ENCODE data around the gene IGSF11.

IGSF11 gene

DNA sequence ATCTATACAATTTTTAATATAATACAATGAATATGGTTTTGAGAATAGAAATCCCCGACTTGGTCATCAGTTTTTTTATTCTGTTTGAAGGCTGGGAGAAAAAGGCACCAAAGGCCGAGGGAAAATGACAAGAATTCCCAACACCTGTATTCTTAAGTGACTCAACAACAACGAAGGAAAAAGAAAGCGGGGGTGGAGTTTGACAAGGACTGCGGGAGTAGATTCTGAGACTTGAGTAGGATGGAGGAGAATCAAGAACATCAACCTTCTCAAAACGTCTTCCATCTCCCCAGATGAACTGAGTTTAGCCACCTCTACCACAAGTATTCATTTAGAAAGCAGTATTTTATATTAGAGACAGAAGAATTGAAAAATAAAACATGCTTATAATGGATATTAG, 107.2 kb downstream of the IGSF11 start:
- TF ChIP-seq, protein P1, sequence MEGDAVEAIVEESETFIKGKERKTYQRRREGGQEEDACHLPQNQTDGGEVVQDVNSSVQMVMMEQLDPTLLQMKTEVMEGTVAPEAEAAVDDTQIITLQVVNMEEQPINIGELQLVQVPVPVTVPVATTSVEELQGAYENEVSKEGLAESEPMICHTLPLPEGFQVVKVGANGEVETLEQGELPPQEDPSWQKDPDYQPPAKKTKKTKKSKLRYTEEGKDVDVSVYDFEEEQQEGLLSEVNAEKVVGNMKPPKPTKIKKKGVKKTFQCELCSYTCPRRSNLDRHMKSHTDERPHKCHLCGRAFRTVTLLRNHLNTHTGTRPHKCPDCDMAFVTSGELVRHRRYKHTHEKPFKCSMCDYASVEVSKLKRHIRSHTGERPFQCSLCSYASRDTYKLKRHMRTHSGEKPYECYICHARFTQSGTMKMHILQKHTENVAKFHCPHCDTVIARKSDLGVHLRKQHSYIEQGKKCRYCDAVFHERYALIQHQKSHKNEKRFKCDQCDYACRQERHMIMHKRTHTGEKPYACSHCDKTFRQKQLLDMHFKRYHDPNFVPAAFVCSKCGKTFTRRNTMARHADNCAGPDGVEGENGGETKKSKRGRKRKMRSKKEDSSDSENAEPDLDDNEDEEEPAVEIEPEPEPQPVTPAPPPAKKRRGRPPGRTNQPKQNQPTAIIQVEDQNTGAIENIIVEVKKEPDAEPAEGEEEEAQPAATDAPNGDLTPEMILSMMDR (IDR thresholded peaks at IDR 0.05; ENCODE audit: insufficient read depth, low read depth, low read length, missing control alignments) = no peak
- no peak for DNase-seq (ENCODE audit: low read depth)
- H3K4me3 ChIP-seq (ENCODE audit: low read depth, low read length) = no peak overlapping the region

DNA sequence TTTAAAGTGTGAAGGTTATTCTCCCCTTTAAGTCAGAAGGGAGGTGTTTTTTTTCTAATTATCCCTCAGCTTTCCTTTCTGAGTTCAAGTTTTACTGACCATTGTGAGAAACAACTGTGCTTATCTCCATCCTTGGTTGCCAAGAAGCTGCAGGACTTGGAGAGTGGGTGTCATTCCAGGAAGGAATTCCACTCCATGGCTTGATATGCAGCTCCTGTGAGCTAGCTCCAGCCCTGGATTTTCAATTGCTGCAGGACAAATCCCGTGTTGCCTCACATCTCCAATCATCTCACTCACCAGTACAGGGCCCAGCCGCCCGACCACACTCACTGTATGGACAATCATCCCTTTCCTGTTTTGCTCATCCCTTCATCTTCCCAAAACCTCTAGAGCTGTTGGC, 122.5 kb downstream of the IGSF11 start:
- H3K4me3 ChIP-seq (ENCODE audit: low read depth, low read length) = no peak overlapping the region
- TF ChIP-seq, protein P1 (IDR thresholded peaks at IDR 0.05; ENCODE audit: insufficient read depth, low read depth, low read length, missing control alignments) = no peak

DNA sequence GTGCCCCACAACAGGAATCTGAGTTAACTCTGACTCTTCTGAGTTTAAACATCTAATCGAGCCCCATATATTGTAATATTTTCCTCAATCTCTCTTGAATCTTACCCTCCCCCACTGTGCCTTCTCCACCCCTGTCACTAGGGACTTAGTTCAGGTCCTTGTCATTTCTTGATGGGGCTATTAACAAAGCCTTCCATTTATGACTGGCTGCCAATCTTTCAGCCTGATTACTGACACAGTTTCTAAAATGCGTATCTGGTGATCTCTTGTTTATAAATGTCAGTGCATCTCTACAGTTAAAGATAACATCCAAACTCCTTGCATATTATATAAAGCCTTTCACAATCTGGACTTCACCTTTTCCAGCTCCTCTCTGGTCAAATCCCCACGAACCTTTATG, 124.3 kb downstream of the IGSF11 start:
- H3K4me3 ChIP-seq (ENCODE audit: low read depth, low read length) = no peak overlapping the region
- TF ChIP-seq, protein P1 (IDR thresholded peaks at IDR 0.05; ENCODE audit: insufficient read depth, low read depth, low read length, missing control alignments) = no peak

More for the DNA sequence above, 122.5 kb downstream of the IGSF11 start:
- no peak for DNase-seq (ENCODE audit: low read depth)

DNA sequence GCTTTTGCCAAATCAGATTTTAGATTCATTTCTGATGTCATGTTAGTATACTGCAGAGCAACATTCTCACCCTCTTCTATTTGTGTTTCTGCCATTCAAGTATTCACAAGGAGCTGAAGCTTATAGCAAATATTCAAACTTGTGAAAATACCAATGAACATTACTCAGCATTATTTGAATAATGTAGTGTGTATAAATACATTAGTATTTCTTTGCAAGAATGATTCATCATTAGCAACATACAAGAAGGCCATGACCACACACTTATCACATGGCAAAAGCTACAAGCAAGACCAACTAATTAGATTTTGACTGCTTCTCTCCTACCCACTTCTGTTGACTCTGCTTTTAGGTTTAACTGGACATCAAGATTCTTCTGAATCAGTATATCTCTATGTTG, 124.9 kb downstream of the IGSF11 start:
- H3K4me3 ChIP-seq (ENCODE audit: low read depth, low read length) = no peak overlapping the region
- TF ChIP-seq, protein P1 (IDR thresholded peaks at IDR 0.05; ENCODE audit: insufficient read depth, low read depth, low read length, missing control alignments) = no peak
- no peak for DNase-seq (ENCODE audit: low read depth)

More for the DNA sequence above, 124.3 kb downstream of the IGSF11 start:
- DNase-seq (ENCODE audit: low read depth) = no peak

DNA sequence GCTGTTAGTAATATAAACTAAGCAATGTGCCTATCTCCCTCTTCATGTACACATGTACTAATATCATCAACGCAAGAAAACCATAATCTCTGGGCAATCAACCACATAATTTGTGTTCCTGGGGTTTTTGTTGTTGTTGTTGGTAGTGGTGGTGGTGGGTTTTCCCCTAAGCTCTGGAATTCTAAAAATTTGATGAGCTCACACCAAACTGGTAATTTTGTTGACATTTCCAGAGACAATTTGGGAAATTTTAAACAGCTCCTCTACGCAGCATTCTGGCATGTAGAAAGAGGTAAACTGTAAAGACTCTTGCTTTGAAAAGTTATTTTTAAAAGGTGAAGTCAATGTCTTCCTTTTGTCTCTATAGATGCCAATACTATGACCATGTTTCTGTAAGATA, 126.7 kb downstream of the IGSF11 start:
- DNase-seq (ENCODE audit: low read depth) = no peak
- TF ChIP-seq, protein P1 (IDR thresholded peaks at IDR 0.05; ENCODE audit: insufficient read depth, low read depth, low read length, missing control alignments) = no peak

DNA sequence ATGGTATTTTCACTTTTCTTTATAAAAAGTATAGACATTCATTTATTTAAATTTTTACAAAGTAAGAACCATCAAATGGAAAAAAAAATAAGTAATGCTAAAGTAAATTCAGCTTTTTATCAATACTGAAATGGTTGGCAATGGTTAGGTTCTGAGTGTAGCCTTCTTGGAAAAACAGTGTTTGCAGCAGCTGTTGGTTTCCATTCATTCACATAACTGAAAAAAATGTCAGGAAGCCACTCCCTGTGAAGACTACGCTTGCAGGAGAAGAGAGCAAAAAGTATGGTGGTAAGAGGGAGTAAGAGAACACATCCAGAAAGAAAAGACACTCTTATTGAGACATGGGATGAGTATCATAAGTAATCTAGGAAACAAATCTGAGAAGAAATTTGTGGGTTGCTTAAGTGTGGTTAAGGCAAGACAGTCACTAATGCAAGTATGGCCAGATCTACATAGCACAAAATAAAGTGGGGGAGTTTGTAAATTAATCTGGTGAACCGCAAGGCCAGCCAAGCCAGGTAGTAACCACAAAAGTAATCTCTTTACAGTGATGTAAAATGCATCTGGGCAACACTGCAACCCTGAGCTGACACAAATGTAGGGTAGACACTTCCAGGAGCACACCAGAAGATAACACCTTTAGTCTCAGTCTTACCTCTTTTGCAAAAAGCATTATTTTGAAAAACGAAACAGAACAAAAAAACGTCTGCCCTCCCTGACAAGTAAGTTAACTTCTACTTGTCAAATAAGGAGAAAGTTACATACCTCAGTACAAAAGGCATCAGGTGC, 133.7 kb downstream of the IGSF11 start:
- no peak overlapping the region for H3K4me3 ChIP-seq (ENCODE audit: low read depth, low read length)
- no peak for DNase-seq (ENCODE audit: low read depth)
- TF ChIP-seq, protein P1 (IDR thresholded peaks at IDR 0.05; ENCODE audit: insufficient read depth, low read depth, low read length, missing control alignments) = no peak

More for the DNA sequence above, 126.7 kb downstream of the IGSF11 start:
- no peak overlapping the region for H3K4me3 ChIP-seq (ENCODE audit: low read depth, low read length)

DNA sequence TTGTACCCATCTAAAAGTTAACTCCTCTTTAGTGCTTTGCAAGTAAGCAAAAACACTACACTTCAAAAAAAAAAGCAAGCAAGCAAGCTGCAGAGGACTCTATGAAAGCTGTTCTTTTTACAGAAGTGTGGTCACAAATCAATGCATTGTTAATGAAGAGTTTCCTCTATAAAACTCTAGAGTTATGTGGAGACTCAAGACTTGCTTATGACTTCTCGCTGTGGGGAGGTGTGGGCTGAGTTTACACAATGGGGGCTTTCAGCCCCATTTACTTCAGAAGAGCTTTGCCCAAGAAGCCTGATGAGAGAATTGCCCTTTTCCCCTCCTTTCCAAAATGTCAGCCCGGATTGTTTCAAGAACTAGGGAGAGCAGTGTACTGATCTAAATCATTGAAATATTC, 144.4 kb downstream of the IGSF11 start:
- TF ChIP-seq, protein P1 (IDR thresholded peaks at IDR 0.05; ENCODE audit: insufficient read depth, low read depth, low read length, missing control alignments) = no peak
- no peak for DNase-seq (ENCODE audit: low read depth)

More for the DNA sequence above, 144.4 kb downstream of the IGSF11 start:
- no peak overlapping the region for H3K4me3 ChIP-seq (ENCODE audit: low read depth, low read length)
